NCI-H2227 treated with DMSO at 0.1 percent for 48 hours (cell line): ENCODE results near the gene COPG2.
"Not testable (repeated sequence)": the region's sequence is repeated elsewhere in the genome, so short reads cannot be mapped to it uniquely, and the experiment has no call there.

Experiments
- DNase-seq: peaks from one replicate; lab custom pipeline; 2025; lab: John Stamatoyannopoulos, UW

Gene COPG2

DNA sequence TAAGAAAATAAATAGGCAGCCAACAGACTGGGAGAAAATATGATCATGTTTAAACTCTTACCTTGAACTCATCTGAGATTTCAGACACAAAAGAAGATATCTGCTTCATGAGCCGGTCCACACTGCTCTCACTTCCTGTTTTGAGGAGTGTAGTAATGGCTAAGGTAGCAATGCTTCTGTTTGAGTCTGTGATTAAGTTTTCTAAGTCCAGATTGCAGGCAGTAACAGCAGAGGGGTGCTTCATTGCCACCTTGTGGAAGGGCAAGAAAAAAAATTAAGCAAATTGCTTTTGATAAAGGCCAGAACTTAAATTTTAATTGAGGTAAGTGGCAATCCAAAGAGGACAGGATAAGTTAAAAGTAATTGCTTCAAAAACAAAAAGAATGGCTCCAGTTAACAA lies 107.6 kb downstream of the COPG2 start:
- DNase-seq = no peak

DNA sequence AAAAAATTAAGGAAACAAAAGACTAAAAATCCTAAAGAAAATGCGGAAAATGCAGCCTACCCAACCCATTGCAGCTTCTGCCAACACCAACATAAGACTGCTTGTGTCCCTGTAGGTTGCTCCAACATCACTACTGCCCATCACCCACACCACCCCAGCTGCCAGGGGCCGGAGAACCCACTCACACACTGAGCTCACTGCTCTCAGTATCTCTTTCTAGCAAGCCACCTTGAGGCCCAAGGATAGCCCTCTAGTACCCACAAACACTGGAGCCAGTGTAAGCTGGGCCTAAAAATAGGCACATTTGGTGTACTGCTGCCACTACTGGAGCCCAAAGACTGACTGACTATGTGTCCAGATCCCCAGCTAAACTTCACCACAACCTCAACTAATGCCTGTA lies 109.4 kb downstream of the COPG2 start:
- DNase-seq = no peak

DNA sequence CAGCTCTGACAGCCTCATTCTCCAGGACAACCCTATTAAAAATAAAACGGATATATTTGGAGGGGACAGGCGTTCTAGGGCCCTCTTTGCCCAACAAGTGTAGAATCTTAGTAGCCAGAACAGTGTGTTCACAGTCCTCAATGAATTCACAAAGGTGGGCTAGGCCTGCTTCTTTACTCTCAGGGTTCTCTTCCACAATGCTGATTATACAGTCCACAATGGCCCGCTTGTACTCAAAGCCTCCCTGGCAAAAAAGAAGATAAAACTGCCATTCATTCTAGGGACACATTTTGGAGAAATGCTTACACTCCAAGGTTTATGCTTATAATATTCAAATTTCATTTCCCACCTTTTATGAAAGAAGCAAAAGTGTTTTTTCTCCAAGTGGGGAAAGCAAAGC lies 114.1 kb downstream of the COPG2 start:
- no peak for DNase-seq

DNA sequence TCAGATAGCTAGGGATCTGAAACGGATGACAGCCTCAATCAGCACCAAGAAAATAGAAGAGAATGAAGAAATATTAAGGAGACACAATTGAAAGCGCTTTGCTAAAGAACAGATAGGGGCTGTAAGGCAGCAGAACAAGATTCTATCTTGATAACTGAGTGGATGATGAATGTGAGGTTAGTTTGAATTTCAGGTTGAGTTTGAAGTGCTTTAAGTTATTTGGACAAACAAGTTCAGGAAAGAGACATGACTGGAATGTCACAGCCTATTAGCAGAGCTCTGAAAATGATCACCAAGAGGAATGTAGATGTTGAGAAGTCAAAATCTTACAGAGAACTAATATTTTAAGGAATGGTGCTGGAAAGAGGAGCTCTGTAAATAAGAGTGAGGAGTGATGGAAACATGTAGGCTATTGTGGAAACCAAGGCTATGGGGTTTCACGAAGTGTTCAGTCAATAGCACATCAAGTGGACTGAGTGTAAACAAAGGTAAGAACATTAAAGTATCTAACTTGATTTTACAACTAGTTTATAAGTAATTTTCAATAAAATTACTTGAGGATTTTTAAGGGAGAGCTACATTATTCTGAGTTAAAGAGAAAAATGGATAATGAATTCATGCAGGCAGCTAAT lies 115.0 kb downstream of the COPG2 start:
- no peak for DNase-seq

DNA sequence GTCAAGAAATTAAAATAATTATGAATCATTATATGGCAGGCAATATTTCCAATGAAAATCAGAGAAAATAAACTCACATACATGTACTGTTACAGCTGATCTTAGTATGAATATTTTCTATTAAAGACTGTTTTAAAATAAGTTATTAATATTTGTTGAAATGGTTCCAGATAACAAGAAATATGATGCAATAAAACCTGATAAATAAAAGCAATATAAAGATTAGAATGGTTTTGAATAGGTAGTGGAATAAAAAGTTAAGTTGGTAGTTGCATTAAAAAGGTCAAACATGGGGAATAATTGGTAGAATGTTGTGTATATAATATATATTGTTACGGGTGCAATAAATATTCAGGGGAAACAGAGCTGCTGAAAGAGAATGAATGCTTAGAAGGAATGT lies 124.2 kb downstream of the COPG2 start:
- no peak for DNase-seq

DNA sequence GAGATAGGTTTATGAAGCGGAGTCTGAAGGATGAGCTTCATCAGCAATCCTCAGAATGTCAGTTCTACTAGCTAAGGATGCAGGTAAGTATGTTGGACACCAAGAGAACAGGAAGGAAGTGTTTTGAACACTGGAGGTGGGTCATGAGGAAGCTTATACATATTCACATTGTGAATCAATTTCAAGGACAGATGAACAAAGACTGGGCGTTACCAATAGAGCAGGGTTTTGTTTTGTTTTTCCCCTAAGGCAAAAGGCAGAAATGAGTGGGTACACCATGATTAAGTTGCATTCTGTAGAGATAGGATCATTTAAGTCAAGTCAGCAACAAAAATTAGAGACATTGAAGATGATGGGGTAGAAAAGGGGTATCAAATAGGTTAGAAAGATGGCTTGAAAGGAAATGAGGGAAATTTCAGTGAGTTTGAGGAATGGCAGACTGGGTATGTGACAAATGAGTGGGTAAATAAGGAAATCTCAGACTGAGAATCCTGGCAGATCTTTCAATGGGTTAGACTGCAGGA lies 125.0 kb downstream of the COPG2 start:
- DNase-seq = no peak

DNA sequence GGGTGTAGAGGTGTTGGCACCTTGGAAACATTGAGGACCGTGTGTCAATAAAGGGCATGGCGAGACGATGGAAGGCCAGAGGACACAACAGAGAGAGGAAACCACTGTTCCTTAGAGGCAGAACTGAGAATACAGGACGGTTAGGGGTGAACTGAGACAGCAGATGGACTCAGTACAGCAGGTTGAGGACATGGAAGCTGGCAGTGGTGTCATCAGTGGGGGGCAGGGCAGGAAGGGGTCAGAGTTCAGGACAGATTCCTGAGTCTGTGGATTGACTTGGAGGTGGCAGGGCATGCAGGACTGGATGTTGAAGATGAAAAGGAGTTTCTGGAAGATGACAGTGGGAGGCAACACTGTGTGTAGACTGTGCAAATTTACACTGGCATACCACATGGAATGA lies 126.3 kb downstream of the COPG2 start:
- DNase-seq = not testable (repeated sequence)

DNA sequence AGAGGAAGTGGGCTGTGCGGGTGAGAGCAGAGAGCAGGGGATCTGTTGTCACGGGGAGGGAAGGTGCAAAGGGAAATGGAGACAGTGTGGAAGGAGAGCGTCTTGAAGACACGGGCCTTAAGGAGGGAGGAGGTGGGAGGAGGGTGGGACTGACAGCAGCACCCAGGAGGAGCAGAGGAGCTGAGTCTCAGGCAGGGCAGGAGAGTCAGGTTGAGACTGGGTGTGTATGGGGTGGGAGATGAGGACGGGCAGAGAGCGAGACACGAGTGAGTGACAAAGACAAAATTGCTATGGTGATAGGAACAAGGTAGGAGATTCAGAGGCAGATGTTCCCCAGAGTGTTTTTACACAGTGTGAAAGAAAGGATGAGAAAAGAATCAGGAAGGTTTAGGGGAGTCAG lies 127.3 kb downstream of the COPG2 start:
- DNase-seq = not testable (repeated sequence)

DNA sequence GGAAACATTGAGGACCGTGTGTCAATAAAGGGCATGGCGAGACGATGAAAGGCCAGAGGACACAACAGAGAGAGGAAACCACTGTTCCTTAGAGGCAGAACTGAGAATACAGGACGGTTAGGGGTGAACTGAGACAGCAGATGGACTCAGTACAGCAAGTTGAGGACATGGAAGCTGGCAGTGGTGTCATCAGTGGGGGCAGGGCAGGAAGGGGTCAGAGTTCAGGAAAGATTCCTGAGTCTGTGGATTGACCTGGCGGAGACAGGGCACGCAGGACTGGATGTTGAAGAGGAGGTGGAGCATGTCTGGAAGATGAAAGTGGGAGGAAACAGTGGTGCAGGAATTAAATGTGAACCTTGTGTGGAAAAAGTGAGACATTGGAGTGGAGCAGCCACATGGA lies 130.7 kb downstream of the COPG2 start:
- not testable (repeated sequence) for DNase-seq

DNA sequence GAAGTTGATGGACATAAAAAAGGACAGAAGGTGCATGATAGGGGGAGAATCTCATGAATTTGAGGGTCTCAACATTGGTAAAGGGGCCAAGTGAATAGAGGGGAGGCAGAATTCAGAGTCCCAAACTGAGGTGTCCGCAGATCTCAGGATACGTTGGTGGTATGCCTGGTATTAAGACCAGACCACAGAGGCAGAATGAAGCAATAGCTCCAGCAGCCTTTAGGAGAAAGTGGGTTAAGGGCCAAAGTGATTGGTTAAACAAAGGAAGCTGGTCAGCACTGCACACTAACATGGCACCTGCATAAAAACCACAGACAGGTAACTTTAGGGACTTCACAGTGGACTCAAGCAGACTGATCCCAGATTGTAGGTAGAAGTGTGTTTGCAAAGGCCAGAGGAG lies 139.1 kb downstream of the COPG2 start:
- no peak for DNase-seq

DNA sequence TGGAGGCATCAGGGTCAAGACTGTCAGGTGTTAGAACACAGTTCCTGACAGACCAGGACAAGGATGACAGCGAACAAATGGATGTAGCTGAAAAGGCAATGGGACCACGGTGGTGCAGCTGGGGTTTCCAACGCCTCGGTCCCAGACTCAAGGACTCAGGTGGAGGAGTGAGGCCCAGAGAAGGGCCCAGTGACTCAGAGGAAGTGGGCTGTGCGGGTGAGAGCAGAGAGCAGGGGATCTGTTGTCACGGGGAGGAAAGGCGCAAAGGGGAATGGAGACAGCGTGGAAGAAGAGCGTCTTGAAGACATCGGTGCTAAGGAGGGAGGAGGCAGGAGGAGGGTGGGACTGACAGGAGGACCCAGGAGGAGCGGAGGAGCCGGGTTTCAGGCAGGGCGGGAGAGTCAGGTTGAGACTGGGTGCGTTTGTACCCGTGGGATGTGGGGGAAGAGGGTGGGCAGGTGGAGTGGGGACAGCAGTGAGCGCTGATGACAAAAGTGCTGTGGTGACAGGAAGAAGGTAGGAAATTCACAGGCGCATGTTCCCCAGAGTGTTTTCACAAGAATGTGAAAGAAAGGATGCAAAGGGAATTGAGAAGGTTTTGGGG lies 140.7 kb downstream of the COPG2 start:
- DNase-seq = not testable (repeated sequence)

DNA sequence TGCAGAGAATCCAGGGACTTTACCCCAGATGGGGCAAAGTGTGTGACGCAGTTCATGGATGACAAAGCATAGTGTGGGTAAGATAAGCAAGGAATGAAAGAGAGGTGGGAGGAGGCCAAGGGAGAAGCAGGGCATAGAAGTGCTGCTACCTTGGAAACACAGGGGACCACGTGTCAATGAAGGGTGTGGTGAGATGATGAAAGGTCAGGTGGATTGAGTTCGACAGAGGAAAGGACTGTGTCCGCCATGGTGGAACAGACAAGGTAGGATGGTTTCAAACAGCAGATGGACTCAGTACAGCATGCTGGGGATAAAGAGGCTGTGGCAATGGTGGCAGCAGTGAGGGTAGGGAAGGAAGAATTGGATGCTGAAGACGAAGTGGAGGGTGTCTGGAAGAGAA lies 143.9 kb downstream of the COPG2 start:
- DNase-seq = no peak

DNA sequence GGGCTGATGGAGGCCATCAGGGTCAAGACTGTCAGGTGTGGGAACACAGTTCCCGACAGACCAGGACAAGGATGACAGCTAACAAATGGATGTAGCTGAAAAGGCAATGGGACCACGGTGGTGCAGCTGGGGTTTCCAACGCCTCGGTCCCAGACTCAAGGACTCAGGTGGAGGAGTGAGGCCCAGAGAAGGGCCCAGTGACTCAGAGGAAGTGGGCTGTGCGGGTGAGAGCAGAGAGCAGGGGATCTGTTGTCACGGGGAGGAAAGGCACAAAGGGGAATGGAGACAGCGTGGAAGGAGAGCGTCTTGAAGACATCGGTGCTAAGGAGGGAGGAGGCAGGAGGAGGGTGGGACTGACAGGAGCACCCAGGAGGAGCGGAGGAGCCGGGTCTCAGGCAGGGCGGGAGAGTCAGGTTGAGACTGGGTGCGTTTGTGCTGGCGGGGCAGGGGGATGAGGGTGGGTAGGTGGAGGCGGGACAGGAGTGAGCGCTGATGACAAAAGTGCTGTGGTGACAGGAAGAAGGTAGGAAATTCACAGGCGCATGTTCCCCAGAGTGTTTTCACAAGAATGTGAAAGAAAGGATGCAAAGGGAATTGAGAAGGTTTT lies 144.9 kb downstream of the COPG2 start:
- not testable (repeated sequence) for DNase-seq

DNA sequence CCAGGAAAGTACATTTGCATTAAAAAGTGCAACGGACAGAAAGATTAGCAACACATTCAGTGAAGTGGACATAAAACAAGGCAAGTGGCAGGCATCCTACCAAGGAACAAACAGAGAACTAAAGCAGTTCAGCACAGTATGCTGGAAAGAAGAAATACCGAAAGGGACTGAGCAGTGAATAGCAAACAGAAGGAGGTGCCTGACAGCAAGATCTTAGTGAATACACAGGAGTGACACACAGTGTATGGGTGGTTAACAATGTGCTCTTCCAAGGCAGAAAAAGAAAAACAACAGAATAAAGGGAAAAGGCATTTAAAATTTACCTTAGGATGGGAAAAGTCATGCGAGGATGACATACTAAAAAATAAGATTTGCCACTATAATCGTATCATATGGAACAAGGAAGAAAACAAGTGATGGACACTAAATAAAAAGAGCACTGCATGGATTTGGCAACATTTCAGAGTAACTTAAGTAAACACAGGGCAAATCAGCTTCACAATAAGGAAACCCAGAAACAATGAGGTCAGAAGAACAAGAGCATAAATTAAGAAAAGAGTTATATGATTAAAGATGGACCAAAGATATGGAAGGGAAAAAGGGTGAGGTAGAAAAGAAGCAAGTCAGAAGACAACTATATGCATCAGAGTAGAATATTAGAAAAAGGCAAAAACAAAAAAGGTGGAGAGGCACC lies 147.1 kb downstream of the COPG2 start:
- no peak for DNase-seq

DNA sequence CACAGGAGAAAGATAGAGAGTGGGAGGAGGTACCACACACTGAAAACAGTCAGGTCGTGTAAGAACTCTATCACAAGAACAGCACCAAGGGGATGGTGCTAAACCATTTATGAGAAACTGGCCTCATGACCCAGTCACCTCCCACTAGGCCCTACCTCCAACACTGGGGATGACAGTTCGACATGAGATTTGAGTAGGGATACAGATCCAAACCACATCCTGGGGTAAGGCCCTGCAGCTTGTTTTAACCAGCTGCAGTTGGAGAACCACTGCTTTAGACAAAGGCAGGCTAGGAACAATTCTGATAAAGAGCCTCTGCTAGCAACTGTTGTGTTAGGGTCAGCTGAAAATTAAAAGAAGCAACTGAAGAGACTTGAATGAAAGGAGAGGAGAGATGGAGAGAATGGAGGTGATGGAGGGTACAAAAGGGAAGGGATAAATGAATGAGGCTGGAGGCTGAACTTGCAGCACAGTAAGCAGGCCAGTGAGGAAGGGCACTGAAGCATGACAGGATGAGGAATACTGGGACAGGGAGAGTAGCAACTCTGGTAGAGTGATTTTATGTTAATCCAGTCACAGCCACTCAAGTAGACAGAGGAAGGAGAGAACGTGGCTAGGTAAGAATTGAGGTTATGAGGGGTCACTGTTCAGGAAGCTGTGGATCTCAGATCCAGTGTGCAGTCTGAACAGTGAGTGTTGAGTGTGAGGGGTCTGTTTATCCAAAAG lies 153.1 kb downstream of the COPG2 start:
- DNase-seq = no peak

DNA sequence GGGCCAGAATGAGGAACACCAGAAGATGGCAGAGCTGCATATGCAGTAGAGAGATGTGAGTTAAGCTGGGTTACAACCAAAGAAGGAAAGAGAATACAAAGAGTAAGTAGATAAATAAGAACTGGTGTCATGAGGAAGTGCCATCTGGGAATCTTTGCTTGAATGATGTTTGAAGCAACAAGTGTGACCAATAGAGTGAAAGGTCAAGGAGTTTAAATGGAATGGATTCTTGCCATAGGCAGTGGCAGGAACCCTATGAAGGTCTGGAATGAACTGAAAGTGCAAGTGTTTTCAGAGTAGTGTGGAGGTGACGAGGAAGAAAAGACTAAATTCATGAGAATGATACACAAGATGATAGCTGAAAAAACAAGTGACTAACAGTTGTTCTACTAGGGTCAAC lies 155.1 kb downstream of the COPG2 start:
- no peak for DNase-seq

DNA sequence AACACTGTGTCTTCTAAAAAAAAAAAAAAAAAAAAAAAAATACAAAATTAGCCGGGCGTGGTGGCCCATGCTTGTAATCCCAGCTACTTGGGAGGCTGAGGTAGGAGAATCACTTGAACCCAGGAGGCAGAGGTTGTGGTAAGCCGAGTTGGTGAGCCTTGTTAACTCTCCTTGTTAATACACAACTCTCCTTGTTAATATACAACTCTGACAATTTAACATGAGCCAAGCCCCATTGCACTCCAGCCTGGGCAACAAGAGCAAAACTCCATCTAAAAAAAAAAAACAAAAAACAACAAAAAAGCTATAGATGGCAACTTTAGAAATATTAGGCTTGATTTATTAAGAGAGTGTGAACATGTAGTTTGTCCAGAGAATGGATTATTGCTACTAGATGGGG lies 156.5 kb downstream of the COPG2 start:
- not testable (repeated sequence) for DNase-seq

DNA sequence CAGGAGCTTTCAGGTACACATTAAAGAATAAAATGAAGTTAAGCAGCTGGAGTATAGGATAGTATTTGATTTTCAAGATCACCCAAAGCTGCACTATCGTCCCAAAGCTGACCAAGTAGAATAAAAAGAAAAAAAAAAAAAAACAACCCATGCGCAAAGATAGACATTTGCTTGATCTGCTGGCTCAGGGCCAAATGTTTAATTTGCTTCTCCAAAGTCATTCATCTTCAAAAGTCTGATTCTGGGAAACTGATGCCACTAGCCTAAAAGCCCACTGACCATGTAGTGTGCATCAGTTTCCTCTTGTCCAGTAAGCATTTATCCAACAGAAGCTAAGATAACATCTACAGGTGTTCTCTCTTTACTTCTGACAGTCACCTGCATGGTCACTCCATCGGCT lies 162.2 kb downstream of the COPG2 start:
- no peak for DNase-seq

DNA sequence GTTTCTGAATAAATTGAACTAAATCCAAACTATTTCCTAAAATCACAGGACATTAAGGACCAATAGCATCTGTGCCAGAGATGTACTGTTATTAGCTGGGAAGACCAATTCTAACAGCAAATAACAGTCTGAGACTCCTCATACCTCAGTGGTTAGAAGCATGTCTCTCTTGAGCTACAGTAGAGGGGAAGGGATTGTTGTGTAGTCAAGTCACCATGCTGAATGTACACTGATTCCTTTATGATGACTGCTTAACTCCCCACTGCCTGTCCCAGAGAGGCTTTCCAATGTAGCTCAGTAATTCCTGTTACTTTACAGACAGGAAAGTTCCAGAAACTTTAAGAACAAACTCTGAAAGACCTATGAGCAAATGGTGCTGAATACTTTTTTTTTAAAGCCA lies 162.8 kb downstream of the COPG2 start:
- DNase-seq = no peak

DNA sequence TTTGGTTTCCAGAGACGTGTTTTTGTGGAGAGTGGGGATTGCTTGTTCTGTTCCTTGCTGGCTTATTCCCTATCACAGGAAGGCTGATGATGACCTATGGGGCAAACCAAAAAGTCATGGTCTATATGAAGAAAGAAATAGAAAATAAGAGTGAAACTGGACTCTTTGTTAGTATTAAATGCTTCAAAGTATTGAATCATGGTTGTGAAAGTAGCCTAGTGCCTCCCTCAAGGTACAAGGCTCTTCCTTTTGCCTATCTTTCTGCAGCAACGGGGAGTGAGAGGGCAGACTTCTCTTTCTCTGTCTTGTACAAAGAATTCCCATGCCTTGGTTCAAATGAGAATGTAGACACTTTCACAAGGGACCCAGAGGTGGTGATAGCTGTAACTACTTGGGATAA lies 167.6 kb downstream of the COPG2 start:
- DNase-seq = no peak

DNA sequence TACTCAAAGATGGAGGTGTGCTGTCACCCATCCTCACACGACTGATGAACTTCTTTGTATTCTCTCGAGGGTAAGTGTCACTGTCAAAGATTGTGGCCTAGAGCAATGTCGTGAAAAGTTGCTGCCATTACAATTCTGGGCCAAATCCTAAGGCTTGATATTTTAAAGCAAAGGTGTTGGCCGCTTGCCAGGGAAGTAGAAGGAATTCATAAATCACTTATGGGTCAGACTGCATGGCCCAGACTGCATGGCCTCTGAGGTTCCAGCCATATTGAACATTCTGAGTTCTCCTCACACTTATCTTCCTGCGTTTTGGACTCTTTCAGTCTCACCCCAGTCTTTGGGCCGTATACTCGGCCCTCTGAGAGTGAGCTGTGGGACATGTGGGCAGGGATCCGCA lies 168.1 kb downstream of the COPG2 start:
- DNase-seq = no peak

DNA sequence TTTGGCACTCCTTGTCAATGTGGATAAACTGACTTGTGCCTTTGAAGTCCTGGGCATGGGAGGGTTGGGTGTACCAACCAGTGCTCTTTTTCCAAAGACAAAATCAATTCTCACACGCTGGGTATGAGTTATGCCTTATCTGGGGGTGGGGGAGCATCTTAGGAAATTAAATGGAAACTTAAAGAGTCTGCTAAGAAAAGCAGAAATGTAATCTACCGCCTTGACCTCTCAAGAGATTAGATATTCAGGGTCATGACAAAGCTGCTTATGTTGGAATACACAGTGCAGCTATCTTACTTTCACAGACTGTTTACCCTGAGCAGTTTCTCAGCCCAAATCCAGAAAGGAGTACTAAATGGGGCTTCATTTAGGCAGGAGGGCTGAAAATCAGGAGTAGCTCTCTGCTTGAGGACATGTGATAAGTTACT lies 174.1 kb downstream of the COPG2 start:
- DNase-seq = no peak
